ENCODE results near the gene HS2ST1.

The HS2ST1 gene

DNA sequence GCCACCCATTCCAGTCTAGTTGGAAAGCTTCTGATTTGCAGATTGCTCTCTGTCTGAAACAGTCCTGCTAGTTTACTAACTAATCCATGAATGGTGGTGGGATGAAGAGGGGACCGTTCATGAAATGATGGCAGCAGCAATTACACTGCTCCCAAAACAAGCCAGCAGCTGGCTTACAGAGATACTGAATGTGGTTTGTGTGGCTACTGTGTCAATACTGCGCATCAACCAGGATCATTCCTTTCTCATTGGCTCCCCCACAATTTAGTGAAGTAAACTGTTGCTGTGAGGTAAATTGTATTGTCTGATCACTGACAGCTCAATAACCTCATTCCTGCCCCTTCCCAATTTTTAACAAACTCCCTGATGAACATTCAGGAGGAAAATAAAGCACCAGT, 222.9 kb downstream of the HS2ST1 start:
- no peak for DNase-seq (ENCODE audit: low read depth)
- H3K4me3 ChIP-seq (ENCODE audit: low read depth, low read length) = no peak overlapping the region
- TF ChIP-seq, protein P1, sequence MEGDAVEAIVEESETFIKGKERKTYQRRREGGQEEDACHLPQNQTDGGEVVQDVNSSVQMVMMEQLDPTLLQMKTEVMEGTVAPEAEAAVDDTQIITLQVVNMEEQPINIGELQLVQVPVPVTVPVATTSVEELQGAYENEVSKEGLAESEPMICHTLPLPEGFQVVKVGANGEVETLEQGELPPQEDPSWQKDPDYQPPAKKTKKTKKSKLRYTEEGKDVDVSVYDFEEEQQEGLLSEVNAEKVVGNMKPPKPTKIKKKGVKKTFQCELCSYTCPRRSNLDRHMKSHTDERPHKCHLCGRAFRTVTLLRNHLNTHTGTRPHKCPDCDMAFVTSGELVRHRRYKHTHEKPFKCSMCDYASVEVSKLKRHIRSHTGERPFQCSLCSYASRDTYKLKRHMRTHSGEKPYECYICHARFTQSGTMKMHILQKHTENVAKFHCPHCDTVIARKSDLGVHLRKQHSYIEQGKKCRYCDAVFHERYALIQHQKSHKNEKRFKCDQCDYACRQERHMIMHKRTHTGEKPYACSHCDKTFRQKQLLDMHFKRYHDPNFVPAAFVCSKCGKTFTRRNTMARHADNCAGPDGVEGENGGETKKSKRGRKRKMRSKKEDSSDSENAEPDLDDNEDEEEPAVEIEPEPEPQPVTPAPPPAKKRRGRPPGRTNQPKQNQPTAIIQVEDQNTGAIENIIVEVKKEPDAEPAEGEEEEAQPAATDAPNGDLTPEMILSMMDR (IDR thresholded peaks at IDR 0.05; ENCODE audit: low read depth, low read length) = no peak
- no peak for TF ChIP-seq MYC (IDR thresholded peaks at IDR 0.05; ENCODE audit: low read depth, low read length)
- TF ChIP-seq, protein P2, sequence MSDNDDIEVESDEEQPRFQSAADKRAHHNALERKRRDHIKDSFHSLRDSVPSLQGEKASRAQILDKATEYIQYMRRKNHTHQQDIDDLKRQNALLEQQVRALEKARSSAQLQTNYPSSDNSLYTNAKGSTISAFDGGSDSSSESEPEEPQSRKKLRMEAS (IDR thresholded peaks at IDR 0.05; ENCODE audit: low read depth, low read length) = no peak
- TF ChIP-seq POLR2A (IDR thresholded peaks at IDR 0.05; ENCODE audit: extremely low read depth, insufficient read length) = no peak

DNA sequence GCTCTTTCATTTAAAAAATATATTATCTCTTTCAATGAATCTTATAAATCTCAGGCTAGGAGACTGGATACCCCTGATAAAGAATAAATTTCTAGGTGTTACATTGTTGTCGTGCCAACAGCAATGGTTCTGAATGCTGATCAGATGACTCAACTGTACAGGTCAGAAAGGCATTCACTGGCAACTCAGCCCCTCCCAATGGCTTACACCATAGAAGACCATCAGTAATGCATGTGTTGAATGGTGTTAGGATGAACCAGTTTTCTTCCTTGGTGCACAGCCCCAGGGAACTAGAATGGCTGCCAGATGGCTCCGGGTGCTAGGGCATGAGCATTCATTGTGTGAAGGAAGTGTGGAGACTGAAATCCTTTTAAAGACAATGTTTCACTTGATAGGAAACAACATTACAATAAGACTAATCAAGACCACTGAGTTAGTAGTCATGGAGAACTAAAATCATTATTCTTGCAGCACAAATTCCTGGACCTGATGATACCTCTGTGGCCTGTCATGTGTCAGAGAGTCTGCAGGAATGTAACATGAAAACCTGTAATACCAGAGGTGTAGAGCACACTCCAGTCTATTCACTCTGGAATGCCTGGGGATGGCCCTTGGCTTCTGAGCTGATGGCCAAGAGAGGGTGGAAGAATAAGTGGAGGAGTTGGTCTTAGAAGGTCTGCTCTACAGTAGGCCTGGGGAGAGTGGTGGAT, 226.6 kb downstream of the HS2ST1 start:
- H3K4me3 ChIP-seq (ENCODE audit: low read depth, low read length) = no peak overlapping the region
- DNase-seq (ENCODE audit: low read depth) = no peak
- TF ChIP-seq, protein P2 (IDR thresholded peaks at IDR 0.05; ENCODE audit: low read depth, low read length) = no peak
- TF ChIP-seq MYC (IDR thresholded peaks at IDR 0.05; ENCODE audit: low read depth, low read length) (no peak), POLR2A (IDR thresholded peaks at IDR 0.05; ENCODE audit: extremely low read depth, insufficient read length) (no peak)
- TF ChIP-seq, protein P1 (IDR thresholded peaks at IDR 0.05; ENCODE audit: low read depth, low read length) = no peak

DNA sequence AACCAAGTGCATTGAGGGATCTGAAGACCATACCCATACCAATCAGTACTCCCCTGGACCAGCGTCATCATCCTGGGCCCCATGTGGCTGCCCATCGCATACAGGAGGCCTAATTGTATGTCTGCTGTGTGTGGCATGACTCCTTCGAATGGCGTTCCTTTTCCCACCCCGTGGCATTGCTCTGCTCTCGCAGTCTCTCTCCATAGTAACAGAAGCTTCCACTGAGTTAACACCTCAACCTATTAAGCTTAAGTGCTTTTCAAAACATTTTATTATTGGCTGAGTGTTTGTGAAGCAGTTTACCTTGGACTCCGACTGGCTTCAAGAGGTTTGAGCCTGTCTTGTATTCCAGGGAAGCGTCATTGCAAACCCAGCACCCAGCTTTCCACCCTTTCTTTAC, 227.1 kb downstream of the HS2ST1 start:
- TF ChIP-seq, protein P1 (IDR thresholded peaks at IDR 0.05; ENCODE audit: low read depth, low read length) = no peak
- TF ChIP-seq MYC (IDR thresholded peaks at IDR 0.05; ENCODE audit: low read depth, low read length) = no peak
- TF ChIP-seq, protein P2 (IDR thresholded peaks at IDR 0.05; ENCODE audit: low read depth, low read length) = no peak
- TF ChIP-seq POLR2A (IDR thresholded peaks at IDR 0.05; ENCODE audit: extremely low read depth, insufficient read length) = no peak
- H3K4me3 ChIP-seq (ENCODE audit: low read depth, low read length) = no peak overlapping the region
- DNase-seq (ENCODE audit: low read depth) = no peak

DNA sequence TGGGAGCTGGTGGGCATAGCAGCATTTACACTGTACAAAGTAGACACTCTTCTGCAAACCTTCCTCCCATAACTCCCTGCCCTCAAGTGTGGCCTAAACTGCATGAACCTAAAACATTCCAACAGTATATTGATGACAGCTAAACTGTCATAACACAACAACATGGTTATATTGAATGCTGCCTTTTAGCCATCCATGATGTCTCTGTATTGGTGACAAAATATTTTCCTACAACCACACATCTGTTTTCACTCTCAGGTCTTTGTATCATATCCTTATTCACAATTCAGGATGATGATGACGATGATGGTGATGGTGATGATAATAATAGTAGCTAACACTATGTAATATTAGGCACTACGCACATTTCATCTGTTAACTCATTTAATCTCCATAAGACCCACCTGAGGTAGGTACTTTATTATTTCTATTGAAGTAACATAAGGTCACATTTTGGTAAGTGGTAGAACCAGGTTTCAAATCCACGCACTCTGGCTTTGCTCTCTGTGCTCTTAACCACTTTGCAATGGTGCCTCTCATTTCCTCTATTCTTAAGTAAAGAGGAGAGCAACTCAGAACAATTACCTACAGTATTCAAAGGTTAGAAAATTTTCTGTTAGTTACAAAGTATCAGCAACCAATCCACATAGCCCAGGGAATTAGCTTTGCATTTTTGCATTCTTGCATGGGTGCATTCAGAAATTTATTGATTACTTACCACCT, 229.1 kb downstream of the HS2ST1 start:
- DNase-seq (ENCODE audit: low read depth) = no peak
- TF ChIP-seq POLR2A (IDR thresholded peaks at IDR 0.05; ENCODE audit: extremely low read depth, insufficient read length) (no peak), MYC (IDR thresholded peaks at IDR 0.05; ENCODE audit: low read depth, low read length) (no peak)
- no peak overlapping the region for H3K4me3 ChIP-seq (ENCODE audit: low read depth, low read length)

DNA sequence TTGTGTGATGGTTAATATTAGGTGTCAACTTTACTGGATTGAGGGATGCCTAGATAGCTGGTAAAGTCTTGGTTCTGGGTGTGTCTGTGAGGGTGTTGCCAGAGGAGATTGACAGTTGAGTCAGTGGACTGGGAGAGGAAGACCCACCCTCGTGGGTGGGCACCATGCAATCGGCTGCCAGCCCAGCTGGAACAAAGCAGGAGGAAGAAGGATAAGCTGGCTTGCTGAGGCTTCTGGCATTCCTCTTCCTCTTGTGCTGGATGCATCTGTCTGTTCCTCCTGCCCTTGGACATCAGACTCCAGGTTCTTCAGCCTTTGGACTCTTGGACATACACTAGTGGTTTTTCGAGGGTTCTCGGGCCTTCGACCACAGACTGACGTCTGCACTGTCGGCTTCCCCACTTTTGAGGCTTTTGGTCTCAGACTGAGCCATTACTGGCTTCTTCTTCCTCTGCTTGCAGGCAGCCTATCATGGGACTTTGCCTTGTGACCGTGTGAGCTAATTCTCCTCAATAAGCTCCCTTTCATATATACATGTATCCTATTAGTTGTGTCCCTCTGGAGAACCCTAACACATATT, 230.0 kb downstream of the HS2ST1 start:
- DNase-seq (ENCODE audit: low read depth) = no peak
- H3K4me3 ChIP-seq (ENCODE audit: low read depth, low read length) = no peak overlapping the region
- TF ChIP-seq, protein P1 (IDR thresholded peaks at IDR 0.05; ENCODE audit: low read depth, low read length) = no peak
- TF ChIP-seq, protein P2 (IDR thresholded peaks at IDR 0.05; ENCODE audit: low read depth, low read length) = no peak
- no peak for TF ChIP-seq POLR2A (IDR thresholded peaks at IDR 0.05; ENCODE audit: extremely low read depth, insufficient read length)
- no peak for TF ChIP-seq MYC (IDR thresholded peaks at IDR 0.05; ENCODE audit: low read depth, low read length)

DNA sequence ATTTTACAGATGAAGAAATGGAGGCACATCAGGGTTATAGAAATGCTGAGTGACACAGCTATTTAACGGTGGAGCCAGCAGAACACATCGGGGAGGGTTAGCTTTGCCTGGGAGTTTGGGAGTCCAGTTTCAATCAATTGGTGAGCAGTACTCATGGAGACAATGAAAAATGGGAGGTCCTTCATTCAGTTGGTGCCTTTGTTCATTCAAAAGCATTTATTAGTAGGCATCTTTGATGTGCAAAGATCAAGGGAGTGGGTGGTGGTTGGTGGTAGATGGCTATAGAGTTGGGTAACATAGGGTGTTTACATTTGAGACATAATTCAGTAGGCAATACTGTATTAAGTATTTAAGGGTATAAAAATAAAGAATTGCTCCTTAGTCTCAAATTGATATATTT, 230.5 kb downstream of the HS2ST1 start:
- no peak overlapping the region for H3K4me3 ChIP-seq (ENCODE audit: low read depth, low read length)
- TF ChIP-seq POLR2A (IDR thresholded peaks at IDR 0.05; ENCODE audit: extremely low read depth, insufficient read length) = no peak
- no peak for TF ChIP-seq MYC (IDR thresholded peaks at IDR 0.05; ENCODE audit: low read depth, low read length)
- TF ChIP-seq, protein P2 (IDR thresholded peaks at IDR 0.05; ENCODE audit: low read depth, low read length) = no peak
- TF ChIP-seq, protein P1 (IDR thresholded peaks at IDR 0.05; ENCODE audit: low read depth, low read length) = no peak
- DNase-seq (ENCODE audit: low read depth) = no peak

Measured in NB4 (cell line).